GM21529 (cell line): ENCODE results near the gene ADAM10.

ENCODE experiments used
- ATAC-seq: cut with Tn5 transposase; IDR thresholded peaks from one replicate; pipeline ENCODE4 v1.9.1; 2021; ENCODE audit not compliant: unreplicated experiment

ADAM10 gene

DNA sequence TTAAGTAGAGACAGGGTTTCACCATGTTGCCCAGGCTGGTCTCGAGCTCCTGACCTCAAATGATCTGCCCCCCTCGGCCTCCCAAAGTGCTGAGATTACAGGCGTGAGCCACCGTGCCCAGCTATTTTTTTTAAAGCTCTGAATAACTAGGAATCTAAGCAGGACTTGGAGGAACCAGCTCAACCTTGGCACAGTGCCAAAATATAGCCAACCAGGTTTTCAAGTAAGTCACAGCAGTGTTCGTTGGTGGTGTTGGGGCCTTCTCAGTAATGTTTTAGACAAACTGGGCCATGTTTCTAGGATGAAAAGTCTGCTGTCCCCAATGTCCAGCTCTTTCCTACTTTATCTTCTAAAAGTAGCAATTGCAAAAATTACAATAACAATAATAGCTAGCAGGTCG is 6.4 kb upstream of the ADAM10 start:
- ATAC-seq = no peak

DNA sequence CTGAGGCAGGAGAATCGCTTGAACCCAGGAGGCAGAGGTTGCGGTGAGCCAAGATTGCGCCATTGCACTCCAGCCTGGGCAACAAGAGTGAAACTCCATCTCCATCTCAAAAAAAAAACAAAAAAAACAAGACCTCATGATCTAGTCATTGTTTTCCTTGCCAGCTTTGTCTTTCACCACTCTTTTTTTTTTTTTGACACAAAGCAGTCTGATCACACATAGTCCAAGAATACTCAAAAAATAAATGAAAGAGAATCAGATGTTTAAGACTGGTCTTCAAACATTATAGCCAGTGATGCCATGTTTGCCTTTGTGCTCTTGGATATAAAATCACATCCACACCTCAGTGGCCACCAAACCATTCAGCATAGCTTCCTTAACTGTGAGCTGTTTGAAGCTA is 5.8 kb upstream of the ADAM10 start:
- no peak for ATAC-seq

- no peak for ATAC-seq
These were observed 3.2 kb upstream of the ADAM10 start for GRCh38 chr15:58752716-58753115.

GRCh38 chr15:58748852-58749531 is 515 bp downstream of the ADAM10 start:
- ATAC-seq = peak; percentile 33

DNA sequence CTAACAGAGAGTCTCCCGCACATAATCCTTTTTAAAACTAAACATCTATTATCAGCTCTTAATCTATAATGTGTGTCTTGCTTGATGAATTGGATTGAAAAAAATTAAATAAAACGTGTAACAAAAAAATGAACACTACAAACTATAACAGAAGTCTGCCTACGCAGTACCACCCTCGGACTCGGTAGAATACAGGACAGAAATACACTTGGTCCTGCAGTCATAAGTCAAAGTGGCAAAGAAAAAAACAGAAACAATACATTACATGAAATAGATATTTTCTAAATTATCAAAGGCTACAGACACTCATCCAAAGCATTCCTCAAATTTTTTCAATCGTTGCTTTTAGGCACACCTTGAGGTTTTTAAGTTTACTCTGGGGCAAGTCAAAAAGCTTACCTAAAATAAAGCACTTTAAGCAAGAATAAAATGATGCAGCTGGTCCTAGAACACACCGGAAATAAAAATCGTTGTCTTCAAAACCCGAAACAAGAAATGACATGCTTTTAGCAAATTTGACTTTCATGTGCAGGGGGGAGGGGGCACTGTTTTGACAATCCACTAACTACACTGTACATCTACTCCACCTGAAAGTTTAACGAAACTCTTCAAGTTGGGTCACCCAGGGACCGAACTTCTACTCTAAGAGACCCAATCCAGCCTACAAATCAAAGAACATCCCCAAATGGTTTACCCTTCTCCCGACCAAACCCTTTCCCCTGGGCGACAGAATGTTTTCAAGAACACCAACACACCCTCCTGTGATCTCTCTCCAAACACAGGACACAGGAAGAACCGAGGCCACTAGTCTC is 1.3 kb downstream of the ADAM10 start:
- ATAC-seq = peak; percentile 6

DNA sequence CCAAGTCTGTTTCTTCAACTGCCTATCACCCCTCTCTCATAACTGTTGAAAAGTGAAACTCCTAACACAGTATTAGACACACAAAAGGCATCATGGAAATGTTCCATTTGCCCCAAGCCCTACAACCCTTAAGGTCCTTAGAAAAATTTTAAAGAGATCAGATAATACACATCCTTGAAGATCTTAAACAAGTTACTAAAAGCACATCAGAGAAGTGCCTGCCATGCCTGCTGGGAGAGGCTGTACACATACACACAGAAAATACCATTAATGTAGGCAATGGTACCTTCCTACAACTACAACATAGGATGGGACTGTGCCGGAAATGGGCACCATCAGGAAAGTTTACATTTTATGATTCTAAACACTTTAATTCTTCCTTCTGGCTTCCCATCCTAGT is 3.3 kb downstream of the ADAM10 start:
- no peak for ATAC-seq

DNA sequence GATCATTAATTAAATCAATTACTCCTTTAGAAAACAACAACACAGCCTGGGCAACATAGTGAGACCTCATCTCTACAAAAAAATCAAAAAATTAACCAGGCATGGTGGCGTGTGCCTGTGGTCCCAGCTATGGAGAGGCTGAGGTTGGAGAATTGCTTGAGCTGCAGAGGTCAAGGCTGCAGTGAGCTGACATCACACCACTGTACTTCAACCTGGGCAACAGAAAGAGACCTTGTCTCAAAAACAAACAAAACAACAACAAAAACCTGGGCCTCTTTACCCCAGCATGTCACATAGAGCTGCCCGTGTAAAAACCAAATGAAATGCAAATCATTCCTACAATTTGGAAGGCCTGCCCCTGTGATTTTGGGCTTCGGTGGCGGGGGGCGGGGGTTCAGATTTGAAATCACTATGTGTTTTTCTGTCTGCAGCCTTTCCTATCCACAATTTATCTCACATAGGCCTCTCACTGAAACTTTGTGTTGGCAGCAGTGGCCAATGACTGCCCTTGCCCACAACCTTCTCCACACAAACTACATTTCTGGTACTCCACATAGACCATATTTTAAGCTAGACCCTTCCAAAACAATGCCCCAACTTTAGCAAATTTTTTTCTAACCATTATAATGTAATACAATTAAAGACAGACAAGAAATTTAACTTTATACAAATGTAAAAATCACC is 6.5 kb downstream of the ADAM10 start:
- ATAC-seq = no peak

GRCh38 chr15:58742022-58742813 is 7.3 kb downstream of the ADAM10 start:
- ATAC-seq = no peak

DNA sequence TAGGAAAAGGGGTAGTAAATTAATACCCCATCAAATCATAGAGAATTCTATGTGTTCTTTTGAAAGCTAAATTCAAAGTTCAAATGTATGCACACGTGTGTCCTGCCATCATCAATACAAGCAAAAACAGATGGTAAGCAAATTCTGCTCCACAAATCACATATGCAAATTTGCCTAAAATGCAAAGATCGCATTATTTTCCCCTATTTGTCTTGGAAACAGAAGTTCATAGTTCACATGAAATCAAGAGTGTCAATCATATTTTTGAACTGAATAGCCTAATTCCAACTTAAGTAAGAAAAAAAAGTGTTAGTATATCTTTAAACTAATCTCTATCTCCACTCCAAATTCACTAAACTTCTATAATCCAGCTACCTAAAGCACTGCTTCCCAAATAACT is 8.5 kb downstream of the ADAM10 start:
- no peak for ATAC-seq

DNA sequence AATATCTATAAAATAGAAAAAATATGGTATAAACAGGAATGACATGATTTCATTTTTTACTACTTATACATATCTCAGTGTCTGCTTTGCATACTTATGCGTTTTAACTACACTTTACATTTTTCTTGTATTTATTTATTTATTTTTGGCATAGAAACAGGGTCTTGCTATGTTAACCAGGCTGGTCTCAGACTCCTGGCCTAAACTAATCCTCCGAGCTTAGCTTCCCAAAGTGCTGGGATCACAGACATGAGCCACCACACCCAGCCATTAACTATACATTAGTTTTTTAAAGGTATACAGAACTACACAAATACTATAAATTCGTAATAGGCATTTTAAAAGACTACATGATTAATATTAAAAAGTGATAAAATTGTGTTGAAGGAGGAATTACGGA is 9.1 kb downstream of the ADAM10 start:
- ATAC-seq = no peak

DNA sequence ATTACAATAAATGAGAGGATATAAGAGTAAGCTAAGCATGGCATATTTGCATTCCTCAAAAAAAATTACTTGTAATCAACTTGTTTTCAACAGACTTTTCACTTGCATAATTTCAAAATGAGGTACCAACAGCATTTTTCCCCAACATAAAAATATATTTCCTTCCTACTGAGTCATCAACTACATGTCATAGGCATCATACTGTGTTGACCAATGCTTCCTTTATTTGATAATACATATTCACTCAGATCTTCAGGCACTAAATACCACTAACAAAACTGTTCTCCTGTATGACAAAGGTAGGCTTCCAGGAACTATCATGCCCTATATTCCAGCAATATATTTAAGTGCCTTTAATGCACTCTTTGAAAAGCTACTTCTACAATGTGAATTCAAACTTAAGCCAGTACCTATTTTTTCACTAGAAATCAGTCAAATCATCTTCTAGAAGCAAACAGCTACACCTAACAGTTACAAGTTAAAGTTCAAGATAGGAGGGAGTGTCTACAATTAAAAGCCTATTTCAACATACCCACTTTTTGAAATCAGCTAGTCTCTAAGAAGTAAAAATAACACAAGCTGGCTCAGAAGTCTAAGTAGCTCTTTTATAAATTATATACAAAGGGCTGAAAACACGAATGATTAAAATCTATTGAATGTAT is 11.3 kb downstream of the ADAM10 start:
- ATAC-seq = no peak

GRCh38 chr15:58737298-58737697 is 12.2 kb downstream of the ADAM10 start:
- no peak for ATAC-seq

DNA sequence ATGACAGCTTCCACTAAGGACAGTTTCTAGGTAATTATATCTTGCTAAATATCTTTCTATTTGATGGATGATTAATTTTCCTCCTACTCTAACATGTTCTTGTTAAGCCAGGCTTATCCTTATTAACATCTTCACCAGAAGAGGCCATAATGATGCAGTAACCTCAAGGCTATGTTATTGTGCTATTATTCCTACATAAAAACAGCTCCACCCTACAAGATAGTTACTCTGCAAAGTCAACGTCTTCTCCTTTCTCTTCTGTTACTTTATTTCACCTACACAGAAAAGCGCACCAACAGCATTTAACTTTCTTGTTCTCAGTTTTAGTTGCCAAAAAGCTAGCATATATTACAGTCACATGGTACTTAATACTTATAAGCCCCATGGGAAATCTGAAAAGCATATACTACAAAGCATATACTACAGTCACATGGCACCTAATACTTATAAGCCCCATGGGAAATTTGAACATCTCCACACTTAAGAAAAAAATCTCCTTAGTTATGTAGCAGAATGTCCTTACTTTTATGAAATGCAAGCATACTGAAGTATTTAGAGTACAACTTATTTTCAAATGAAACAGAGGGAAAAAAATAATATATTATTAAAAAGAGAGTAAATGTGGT is 13.4 kb downstream of the ADAM10 start:
- ATAC-seq = no peak

DNA sequence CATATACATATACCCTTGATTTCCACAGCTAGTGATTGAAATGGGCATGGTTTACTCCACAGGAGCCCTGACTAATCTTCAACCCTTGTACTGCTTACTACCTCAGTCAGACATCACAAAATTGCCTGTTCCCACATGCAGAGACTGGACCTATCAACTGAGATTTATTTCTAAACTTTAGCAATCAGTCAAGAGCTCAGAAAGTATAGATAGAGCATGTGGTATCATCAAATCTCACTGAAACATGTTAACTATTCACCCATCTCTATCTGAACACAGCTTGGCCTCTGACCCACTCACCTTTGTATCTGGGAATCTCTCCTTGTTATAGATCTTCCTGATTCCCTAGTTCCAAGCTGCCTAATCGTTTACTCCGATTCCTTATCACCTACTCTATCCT is 14.6 kb downstream of the ADAM10 start:
- no peak for ATAC-seq

- ATAC-seq = no peak
These were observed 16.7 kb downstream of the ADAM10 start for GRCh38 chr15:58732625-58733363.

- no peak for ATAC-seq
These were observed 17.6 kb downstream of the ADAM10 start for GRCh38 chr15:58731756-58732535.

- ATAC-seq = no peak
These were observed 22.6 kb downstream of the ADAM10 start for GRCh38 chr15:58726867-58727266.

- peak; percentile 81 for ATAC-seq
These were observed 25.0 kb downstream of the ADAM10 start for GRCh38 chr15:58724466-58724865.

DNA sequence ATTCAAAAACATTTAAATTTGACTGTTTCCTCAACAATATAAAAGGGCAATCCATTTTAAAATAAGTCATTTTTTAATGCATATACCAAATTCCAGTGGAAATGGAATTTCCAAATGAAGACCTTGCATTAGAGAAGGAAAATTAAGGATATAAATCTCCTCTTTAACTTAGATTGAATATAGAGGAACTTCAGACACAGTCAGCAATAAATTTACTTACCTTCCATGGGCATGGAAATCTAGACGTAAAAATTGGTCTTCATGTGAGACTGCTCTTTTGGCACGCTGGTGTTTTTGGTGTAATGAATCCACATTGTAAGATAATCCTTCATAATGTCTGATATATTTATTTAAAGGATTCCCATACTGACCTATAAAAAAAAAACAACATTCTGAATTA is 32.1 kb downstream of the ADAM10 start:
- no peak for ATAC-seq
